Neural cell (in vitro differentiated cells): ENCODE results near the gene CUTC. TPM values are rescaled to one million over a fixed set of nuclear protein-coding genes. Genes with fewer than 3 reads are reported as not detected.

ENCODE experiments used
- H2AFZ ChIP-seq: fragments of 200-600, 300-800 bp; sonication (generic), shearing (Covaris generic); 2 replicates; pipeline ENCODE4 v1.6.0; 2014; ENCODE audit warnings: low read depth, mild to moderate bottlenecking, antibody characterized with exemption, low read length, moderate library complexity
- H3F3A ChIP-seq: fragments of 200-600 bp; shearing (Covaris generic); 2 replicates; pipeline ENCODE4 v1.6.1; 2016; ENCODE audit warnings: mild to moderate bottlenecking, moderate library complexity, mixed read lengths, antibody characterized with exemption, low read length; ENCODE audit not compliant: insufficient read depth, poor library complexity, severe bottlenecking
- H3K27ac ChIP-seq: fragments of 200-600, 300-800 bp; sonication (generic), shearing (Covaris generic); 2 replicates; pipeline ENCODE4 v1.5.1; 2014; ENCODE audit warnings: mild to moderate bottlenecking, low read length, moderate library complexity
- H3K27me3 ChIP-seq: fragments of 300-800, 200-600 bp; sonication (generic), shearing (Covaris generic); 2 replicates; pipeline ENCODE4 v1.6.0; 2014; ENCODE audit warnings: mild to moderate bottlenecking, low read depth, low read length, moderate library complexity; ENCODE audit not compliant: insufficient read depth
- H3K36me3 ChIP-seq: fragments of 300-800, 200-600 bp; sonication (generic), shearing (Covaris generic); 2 replicates; pipeline ENCODE4 v1.5.1; 2014; ENCODE audit warnings: mild to moderate bottlenecking, antibody characterized with exemption, low read length, moderate library complexity; ENCODE audit not compliant: insufficient read depth
- H3K4me2 ChIP-seq: fragments of 300-800, 200-600 bp; sonication (generic), shearing (Covaris generic); 2 replicates; pipeline ENCODE4 v1.6.0; 2014; ENCODE audit warnings: mild to moderate bottlenecking, low read length
- H3K4me3 ChIP-seq: fragments of 300-800, 200-600 bp; sonication (generic), shearing (Covaris generic); 2 replicates; pipeline ENCODE4 v1.5.1; 2014; ENCODE audit warnings: mild to moderate bottlenecking, low read length, moderate library complexity
- H3K79me2 ChIP-seq: fragments of 200-600 bp; shearing (Covaris generic); replicated peaks from 2 replicates; pipeline ENCODE4 v1.6.0; 2014; ENCODE audit warnings: mild to moderate bottlenecking, low read length, moderate library complexity; ENCODE audit not compliant: insufficient read depth
- H3K9ac ChIP-seq: fragments of 300-800, 200-600 bp; sonication (generic), shearing (Covaris generic); 2 replicates; pipeline ENCODE4 v1.6.1; 2016; ENCODE audit warnings: mild to moderate bottlenecking, low read length, mixed read lengths
- H3K9me2 ChIP-seq: fragments of 200-600 bp; shearing (Covaris generic); 2 replicates; pipeline ENCODE4 v1.6.1; 2016; ENCODE audit warnings: mild to moderate bottlenecking, low read length, mixed read lengths; ENCODE audit not compliant: insufficient read depth
- H3K9me3 ChIP-seq: fragments of 200-600, 300-800 bp; sonication (generic), shearing (Covaris generic); 2 replicates; pipeline ENCODE4 v1.6.1; 2016; ENCODE audit warnings: mild to moderate bottlenecking, mixed run types, low read length, moderate library complexity, mixed read lengths
- H4K20me1 ChIP-seq: fragments of 200-600 bp; shearing (Covaris generic); 2 replicates; pipeline ENCODE4 v1.6.1; 2016; ENCODE audit warnings: mild to moderate bottlenecking, mixed run types; ENCODE audit not compliant: insufficient read depth
- CTCF ChIP-seq: fragments of 450-650 bp; IDR thresholded peaks from 2 replicates; pipeline ENCODE4 v1.5.1; 2014; ENCODE audit warnings: antibody characterized with exemption, mild to moderate bottlenecking, moderate library complexity; ENCODE audit not compliant: poor library complexity, severe bottlenecking
- EP300 ChIP-seq: fragments of 450-650 bp; conservative IDR thresholded peaks from 2 replicates; pipeline ENCODE4 v1.6.1; 2014; ENCODE audit warnings: antibody characterized with exemption, mild to moderate bottlenecking, moderate library complexity; ENCODE audit not compliant: poor library complexity, severe bottlenecking
- EZH2 ChIP-seq: fragments of 200-600, 300-800 bp; shearing (Covaris generic), sonication (generic); IDR thresholded peaks from 2 replicates; pipeline ENCODE4 v1.6.1; 2014; ENCODE audit warnings: antibody characterized with exemption, low read length, borderline replicate concordance, mild to moderate bottlenecking; ENCODE audit not compliant: insufficient read depth, poor library complexity, severe bottlenecking
- MXI1 ChIP-seq: fragments of 450-650 bp; conservative IDR thresholded peaks from 2 replicates; pipeline ENCODE4 v1.6.1; 2014; ENCODE audit warnings: antibody characterized with exemption, mild to moderate bottlenecking; ENCODE audit not compliant: poor library complexity, severe bottlenecking
- POLR2AphosphoS5 ChIP-seq: IDR thresholded peaks from 2 replicates; pipeline ENCODE4 v1.6.1; 2012
- RAD21 ChIP-seq: fragments of 450-650 bp; conservative IDR thresholded peaks from 2 replicates; pipeline ENCODE4 v1.6.1; 2014; ENCODE audit warnings: antibody characterized with exemption, mild to moderate bottlenecking, moderate library complexity
- REST ChIP-seq: IDR thresholded peaks from 2 replicates; pipeline ENCODE4 v1.6.1; 2012; ENCODE audit warnings: borderline replicate concordance
- SMC3 ChIP-seq: fragments of 450-650 bp; conservative IDR thresholded peaks from 2 replicates; pipeline ENCODE4 v1.6.1; 2014; ENCODE audit warnings: antibody characterized with exemption, mild to moderate bottlenecking, moderate library complexity; ENCODE audit not compliant: poor library complexity
- TAF1 ChIP-seq: IDR thresholded peaks from 2 replicates; pipeline ENCODE4 v1.6.1; 2012; ENCODE audit warnings: low read depth
- polyA plus RNA-seq: library from polyadenylated mRNA; depleted of rRNA; stranded (reverse); fragments of >200 nt; gene quantifications from 2 replicates; pipeline ENCODE4 v1.2.3, GENCODE V29; 2014

CUTC gene
- polyA plus RNA-seq, 1 donor from 2014 or later: 26.2 TPM

- Histone ChIP-seq H3K36me3 (peaks cover 7% of the 10 kb centered on the region), H2AFZ (no peak overlapping the region)
Measured at GRCh38 chr10:99708428-99709012, 23.5 kb upstream of the CUTC start.

GRCh38 chr10:99709480-99710229, 22.4 kb upstream of the CUTC start:
- H3K9ac ChIP-seq: no peak overlapping the region
- H4K20me1 ChIP-seq: no peaks in the 10 kb centered on the region
- no peaks in the 10 kb centered on the region for H3K79me2 ChIP-seq
- H3K4me3 ChIP-seq: no peak overlapping the region
- no peak overlapping the region for H2AFZ ChIP-seq
- no peaks in the 10 kb centered on the region for H3K27me3 ChIP-seq
- peaks cover 7% of the 10 kb centered on the region for H3K36me3 ChIP-seq
- no peak overlapping the region for H3K27ac ChIP-seq
- no peaks in the 10 kb centered on the region for H3K9me2 ChIP-seq
- no peaks in the 10 kb centered on the region for H3F3A ChIP-seq
- no peaks in the 10 kb centered on the region for H3K9me3 ChIP-seq
- no peak overlapping the region for H3K4me2 ChIP-seq
- no peak for TF ChIP-seq TAF1
- no peak for TF ChIP-seq SMC3
- TF ChIP-seq MXI1: no peak
- TF ChIP-seq RAD21: no peak
- no peak for TF ChIP-seq EP300
- TF ChIP-seq POLR2AphosphoS5: no peak
- TF ChIP-seq EZH2: no peak
- TF ChIP-seq REST: no peak
- no peak for TF ChIP-seq CTCF

More at GRCh38 chr10:99708428-99709012, 23.5 kb upstream of the CUTC start:
- Histone ChIP-seq H4K20me1 (no peaks in the 10 kb centered on the region), H3K27ac (no peak overlapping the region), H3K27me3 (no peaks in the 10 kb centered on the region), H3K9ac (no peak overlapping the region), H3K4me3 (no peak overlapping the region), H3K79me2 (no peaks in the 10 kb centered on the region), H3K9me2 (no peaks in the 10 kb centered on the region), H3F3A (no peaks in the 10 kb centered on the region), H3K9me3 (no peaks in the 10 kb centered on the region), H3K4me2 (no peak overlapping the region)
- TF ChIP-seq RAD21 (no peak), REST (no peak), TAF1 (no peak), SMC3 (no peak), POLR2AphosphoS5 (no peak), EP300 (no peak)
